ENCODE measurements around the gene PMM2.
"Not testable (repeated sequence)": the region's sequence is repeated elsewhere in the genome, so short reads cannot be mapped to it uniquely, and the experiment has no call there.

Gene PMM2

DNA sequence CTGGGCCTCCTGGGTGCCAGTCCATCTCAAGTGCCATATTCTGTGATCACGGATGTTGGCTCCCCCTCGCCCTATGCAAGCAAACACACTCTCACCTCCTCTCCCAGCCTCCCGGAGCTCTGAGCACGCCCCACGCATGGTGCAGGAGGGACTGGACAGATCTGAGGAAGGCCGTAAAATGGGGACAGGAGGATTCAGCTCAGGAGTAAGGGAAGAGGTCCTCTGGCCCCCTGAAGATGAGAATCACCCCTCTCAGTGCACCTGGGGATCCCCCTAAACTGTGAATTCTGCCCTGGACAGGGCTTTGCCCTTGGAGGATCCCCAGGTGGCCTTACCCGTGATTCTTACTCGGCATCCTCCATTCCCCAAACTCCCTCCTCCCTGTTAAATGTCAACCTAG lies 15.8 kb upstream of the PMM2 start:
- no peak for DNase-seq (ENCODE audit: low read depth)
- TF ChIP-seq, protein P1, sequence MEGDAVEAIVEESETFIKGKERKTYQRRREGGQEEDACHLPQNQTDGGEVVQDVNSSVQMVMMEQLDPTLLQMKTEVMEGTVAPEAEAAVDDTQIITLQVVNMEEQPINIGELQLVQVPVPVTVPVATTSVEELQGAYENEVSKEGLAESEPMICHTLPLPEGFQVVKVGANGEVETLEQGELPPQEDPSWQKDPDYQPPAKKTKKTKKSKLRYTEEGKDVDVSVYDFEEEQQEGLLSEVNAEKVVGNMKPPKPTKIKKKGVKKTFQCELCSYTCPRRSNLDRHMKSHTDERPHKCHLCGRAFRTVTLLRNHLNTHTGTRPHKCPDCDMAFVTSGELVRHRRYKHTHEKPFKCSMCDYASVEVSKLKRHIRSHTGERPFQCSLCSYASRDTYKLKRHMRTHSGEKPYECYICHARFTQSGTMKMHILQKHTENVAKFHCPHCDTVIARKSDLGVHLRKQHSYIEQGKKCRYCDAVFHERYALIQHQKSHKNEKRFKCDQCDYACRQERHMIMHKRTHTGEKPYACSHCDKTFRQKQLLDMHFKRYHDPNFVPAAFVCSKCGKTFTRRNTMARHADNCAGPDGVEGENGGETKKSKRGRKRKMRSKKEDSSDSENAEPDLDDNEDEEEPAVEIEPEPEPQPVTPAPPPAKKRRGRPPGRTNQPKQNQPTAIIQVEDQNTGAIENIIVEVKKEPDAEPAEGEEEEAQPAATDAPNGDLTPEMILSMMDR (conservative IDR thresholded peaks at IDR 0.05; ENCODE audit: low read length), result no peak

DNA sequence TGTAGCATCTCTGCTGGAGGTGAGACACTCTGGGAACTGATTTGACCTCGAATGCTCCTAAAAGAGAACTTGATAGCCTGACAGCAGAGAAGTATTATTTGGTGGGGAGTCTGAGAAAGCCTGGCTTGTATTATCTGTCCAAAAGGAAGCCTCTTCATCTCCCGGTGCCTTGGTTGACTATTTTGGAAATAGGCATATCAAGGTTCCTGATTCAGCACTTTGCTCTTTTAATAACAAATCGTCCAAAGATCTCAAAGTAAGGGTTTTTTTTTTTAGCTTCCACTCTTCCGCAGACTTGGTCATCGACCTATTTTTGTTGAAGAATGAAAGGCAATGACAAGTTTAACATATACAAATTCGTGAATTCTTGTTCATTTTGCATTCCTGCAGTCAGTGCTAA lies 15.0 kb upstream of the PMM2 start:
- TF ChIP-seq, protein P1 (conservative IDR thresholded peaks at IDR 0.05; ENCODE audit: low read length), result no peak
- H3K4me3 ChIP-seq (ENCODE audit: low read length), result no peak overlapping the region
- DNase-seq (ENCODE audit: low read depth), result no peak

More for the DNA sequence above, 15.8 kb upstream of the PMM2 start:
- no peak overlapping the region for H3K4me3 ChIP-seq (ENCODE audit: low read length)

DNA sequence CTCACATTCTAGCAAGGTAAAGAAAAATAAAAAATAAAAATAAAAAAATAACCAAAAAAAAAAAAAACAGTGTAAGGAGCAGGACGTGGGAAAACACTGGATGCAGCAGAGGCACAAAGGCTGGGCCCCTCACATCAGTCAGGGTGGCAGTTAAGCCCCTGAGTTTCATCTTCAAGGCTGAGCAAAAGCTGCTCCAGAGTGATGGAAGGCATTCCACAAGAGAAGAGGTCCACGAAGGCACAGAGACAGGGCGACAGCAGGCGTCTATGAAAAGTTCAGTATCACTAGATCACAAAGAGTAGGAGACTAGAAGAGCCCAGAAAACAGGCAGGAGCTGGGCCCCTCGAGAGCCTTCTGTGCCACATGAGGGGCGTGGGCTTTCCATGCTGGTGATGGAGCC lies 12.2 kb upstream of the PMM2 start:
- DNase-seq (ENCODE audit: low read depth), result no peak
- H3K4me3 ChIP-seq (ENCODE audit: low read length), result no peak overlapping the region
- TF ChIP-seq, protein P1 (conservative IDR thresholded peaks at IDR 0.05; ENCODE audit: low read length), result no peak

DNA sequence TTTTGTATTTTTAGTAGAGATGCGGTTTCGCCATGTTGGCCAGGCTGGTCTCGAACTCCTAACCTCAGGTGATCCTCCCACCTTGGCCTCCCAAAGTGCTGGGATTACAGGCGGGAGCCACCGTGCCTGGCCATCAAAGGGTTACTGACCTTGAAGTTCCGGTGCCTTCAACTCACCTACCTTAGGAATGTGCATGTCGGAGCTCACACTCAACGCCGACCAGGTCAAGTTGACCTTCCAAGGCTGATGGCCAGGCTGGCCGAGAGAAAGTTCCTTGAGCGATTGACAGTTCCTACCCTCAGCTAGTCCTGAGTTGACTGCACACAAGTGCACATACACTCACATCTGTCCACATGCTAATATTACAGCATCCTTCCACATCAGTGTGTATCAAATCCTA lies 11.3 kb upstream of the PMM2 start:
- not testable (repeated sequence) for DNase-seq (ENCODE audit: low read depth); H3K4me3 ChIP-seq (ENCODE audit: low read length)

DNA sequence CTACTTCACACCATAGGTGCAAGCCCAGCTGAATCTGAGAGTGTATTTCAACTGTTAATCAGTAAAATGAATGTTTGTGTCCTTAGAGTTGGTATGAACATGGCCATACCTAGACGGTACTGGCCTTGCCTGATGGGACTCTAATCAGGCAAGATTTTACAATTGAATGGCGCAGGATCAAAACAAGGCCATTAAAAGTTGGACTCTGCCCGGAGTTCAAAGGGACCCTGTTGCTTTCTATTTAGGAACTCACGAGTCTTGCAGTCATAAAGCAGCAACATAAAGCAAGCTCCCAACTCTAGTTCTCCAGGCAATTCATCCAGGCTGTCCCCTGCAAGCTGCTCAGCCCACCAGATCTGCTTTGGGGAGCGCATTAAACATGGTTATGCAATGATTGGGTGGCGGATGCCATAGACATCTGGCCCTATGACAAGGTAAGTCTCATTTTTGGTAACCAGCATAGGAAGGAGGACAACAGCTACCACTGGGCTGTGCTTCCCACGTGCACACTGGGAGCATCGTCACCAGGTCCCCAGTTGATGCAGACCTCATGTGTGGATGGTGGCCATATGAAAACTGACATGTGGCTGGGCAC lies 9.0 kb upstream of the PMM2 start:
- no peak overlapping the region for H3K4me3 ChIP-seq (ENCODE audit: low read length)
- DNase-seq (ENCODE audit: low read depth), result no peak
- TF ChIP-seq, protein P1 (conservative IDR thresholded peaks at IDR 0.05; ENCODE audit: low read length), result no peak

DNA sequence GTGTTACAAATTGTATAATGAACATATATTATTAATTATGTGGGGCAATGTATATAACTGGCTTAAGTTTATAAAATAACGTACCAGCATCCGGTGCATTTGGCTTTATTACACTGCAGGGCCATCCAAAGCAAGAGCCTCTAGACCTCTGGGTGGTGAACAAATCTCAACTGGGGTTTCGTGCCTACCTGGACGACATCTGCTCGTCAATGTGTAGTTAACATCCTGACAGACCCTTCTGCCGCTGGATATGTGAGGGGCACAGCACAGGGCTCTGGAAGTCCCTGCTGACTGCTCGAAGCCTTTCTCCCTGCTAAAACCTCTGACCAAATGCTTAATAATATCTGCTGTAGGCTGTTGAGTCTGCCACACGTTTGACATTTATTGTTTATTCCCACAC lies 2.5 kb upstream of the PMM2 start:
- TF ChIP-seq, protein P1 (conservative IDR thresholded peaks at IDR 0.05; ENCODE audit: low read length), result no peak
- H3K4me3 ChIP-seq (ENCODE audit: low read length), result no peak overlapping the region
- no peak for DNase-seq (ENCODE audit: low read depth)

DNA sequence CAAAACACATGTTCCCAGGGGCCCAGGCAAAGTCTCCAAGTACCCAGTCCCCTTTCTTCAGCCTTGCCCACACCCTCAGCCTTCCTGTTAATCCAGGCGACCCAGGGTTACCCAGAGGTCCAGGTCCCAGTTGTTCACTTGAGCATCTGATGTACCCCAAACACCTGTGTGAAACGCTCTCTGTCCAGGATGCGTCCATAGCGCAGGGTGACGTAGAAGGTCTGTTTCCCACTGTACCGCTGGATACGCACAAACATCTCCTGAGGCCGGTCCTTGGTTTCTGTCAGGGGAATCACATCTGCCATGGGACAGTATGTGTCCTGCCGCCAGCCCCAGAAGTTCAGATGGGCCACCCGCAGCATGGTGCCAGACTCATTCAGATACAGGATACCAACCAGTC lies 1.8 kb upstream of the PMM2 start:
- H3K4me3 ChIP-seq (ENCODE audit: low read length), result no peak overlapping the region
- no peak for DNase-seq (ENCODE audit: low read depth)
- TF ChIP-seq, protein P1 (conservative IDR thresholded peaks at IDR 0.05; ENCODE audit: low read length), result no peak

Measured in AG10803 (cell line).